ENCODE measurements around the gene RBMS1.

DNA sequence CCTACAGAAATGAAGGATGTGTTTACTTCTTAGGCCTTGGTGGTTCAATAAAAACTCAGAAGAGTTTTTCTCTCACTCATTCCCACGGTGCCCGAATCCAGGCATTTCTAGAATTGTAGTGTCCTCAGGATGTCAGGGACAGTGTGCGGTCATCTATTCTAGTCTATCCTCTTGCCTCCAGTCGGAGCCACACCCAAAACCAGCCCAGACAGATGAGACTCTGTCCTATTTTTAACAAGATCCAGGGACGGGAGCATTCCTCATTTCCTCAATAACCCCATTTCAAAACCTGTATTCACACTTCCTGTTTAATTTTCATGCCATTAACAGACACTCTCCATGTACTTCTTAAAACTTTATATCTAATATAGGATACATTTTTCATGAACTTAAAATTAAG, 11.6 kb upstream of the RBMS1 start:
- TF ChIP-seq, protein P1, sequence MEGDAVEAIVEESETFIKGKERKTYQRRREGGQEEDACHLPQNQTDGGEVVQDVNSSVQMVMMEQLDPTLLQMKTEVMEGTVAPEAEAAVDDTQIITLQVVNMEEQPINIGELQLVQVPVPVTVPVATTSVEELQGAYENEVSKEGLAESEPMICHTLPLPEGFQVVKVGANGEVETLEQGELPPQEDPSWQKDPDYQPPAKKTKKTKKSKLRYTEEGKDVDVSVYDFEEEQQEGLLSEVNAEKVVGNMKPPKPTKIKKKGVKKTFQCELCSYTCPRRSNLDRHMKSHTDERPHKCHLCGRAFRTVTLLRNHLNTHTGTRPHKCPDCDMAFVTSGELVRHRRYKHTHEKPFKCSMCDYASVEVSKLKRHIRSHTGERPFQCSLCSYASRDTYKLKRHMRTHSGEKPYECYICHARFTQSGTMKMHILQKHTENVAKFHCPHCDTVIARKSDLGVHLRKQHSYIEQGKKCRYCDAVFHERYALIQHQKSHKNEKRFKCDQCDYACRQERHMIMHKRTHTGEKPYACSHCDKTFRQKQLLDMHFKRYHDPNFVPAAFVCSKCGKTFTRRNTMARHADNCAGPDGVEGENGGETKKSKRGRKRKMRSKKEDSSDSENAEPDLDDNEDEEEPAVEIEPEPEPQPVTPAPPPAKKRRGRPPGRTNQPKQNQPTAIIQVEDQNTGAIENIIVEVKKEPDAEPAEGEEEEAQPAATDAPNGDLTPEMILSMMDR (IDR thresholded peaks at IDR 0.05): no peak
- TF ChIP-seq POLR2A (IDR thresholded peaks at IDR 0.05): no peak
- TF ChIP-seq POLR2AphosphoS5 (IDR thresholded peaks at IDR 0.05; ENCODE audit: insufficient read depth in 1 of 2, low read depth in 1 of 2): no peak

Data from vagina (tissue), 2 donors.